ENCODE measurements around the gene CUBN. TPM values are rescaled to one million over a fixed set of nuclear protein-coding genes. Genes with fewer than 3 reads are reported as not detected.
A peak's percentile ranks its signal among the peaks of the same experiment; 100 is the strongest.

Gene CUBN
- total and polyA plus RNA-seq, 4 donors = 5.1 to 10.6 (median 6.4) TPM

DNA sequence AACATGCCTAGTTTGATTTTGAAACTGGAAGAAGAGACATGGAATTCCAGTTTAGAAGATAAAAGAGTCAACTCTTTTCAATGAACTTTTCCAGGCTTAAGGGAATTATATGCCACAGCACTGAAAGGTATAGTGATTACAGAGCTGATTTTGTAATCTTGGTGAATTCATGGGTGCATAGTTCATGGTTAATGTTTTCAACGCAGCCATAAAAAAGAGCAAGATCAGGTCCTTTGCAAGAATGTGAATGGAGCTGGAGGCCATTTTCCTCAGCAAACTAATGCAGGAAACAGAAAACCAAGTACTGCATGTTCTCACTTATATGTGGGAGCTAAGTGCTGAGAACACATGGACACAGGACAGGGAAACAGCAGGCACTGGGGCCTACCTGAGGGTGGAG lies 94.2 kb downstream of the CUBN start:
- H3K4me3 ChIP-seq (ENCODE audit: low read depth, low read length) = no peak overlapping the region
- H3K36me3 ChIP-seq (ENCODE audit: control insufficient read depth, insufficient read depth, low read length) = no peaks in the 10 kb centered on the region
- H3K9me3 ChIP-seq (ENCODE audit: control insufficient read depth, insufficient read depth, low read length) = no peaks in the 10 kb centered on the region
- DNase-seq (ENCODE audit: low read depth in 4 of 6, low spot score in 6 of 6) = no peak
- no CpG with 5 or more reads among the region's 1 CpG for WGBS (ENCODE audit: insufficient coverage)
- no peaks in the 10 kb centered on the region for H3K27me3 ChIP-seq (ENCODE audit: control insufficient read depth, insufficient read depth, low read length)
- H3K4me1 ChIP-seq (ENCODE audit: control insufficient read depth, insufficient read depth, low read length) = no peaks in the 10 kb centered on the region
- no peak overlapping the region for H3K27ac ChIP-seq (ENCODE audit: low read depth, low read length)

- Histone ChIP-seq H3K9me3 (ENCODE audit: control insufficient read depth, insufficient read depth, low read length) (no peaks in the 10 kb centered on the region), H3K4me3 (ENCODE audit: low read depth, low read length) (no peak overlapping the region), H3K27me3 (ENCODE audit: control insufficient read depth, insufficient read depth, low read length) (no peaks in the 10 kb centered on the region), H3K27ac (ENCODE audit: low read depth, low read length) (no peak overlapping the region), H3K4me1 (ENCODE audit: control insufficient read depth, insufficient read depth, low read length) (no peaks in the 10 kb centered on the region), H3K36me3 (ENCODE audit: control insufficient read depth, insufficient read depth, low read length) (no peaks in the 10 kb centered on the region)
- DNase-seq (ENCODE audit: low read depth in 4 of 6, low spot score in 6 of 6) = no peak
- 90% methylated on average over 2 of the region's 7 CpGs for WGBS (ENCODE audit: insufficient coverage)
Observed at GRCh38 chr10:17033529-17034260, 95.9 kb downstream of the CUBN start.

GRCh38 chr10:17031637-17032635 lies 97.7 kb downstream of the CUBN start:
- Histone ChIP-seq H3K4me1 (ENCODE audit: control insufficient read depth, insufficient read depth, low read length) (no peaks in the 10 kb centered on the region), H3K27me3 (ENCODE audit: control insufficient read depth, insufficient read depth, low read length) (no peaks in the 10 kb centered on the region), H3K36me3 (ENCODE audit: control insufficient read depth, insufficient read depth, low read length) (no peaks in the 10 kb centered on the region), H3K27ac (ENCODE audit: low read depth, low read length) (no peak overlapping the region), H3K9me3 (ENCODE audit: control insufficient read depth, insufficient read depth, low read length) (no peaks in the 10 kb centered on the region), H3K4me3 (ENCODE audit: low read depth, low read length) (no peak overlapping the region)
- 78% methylated on average over 11 of the region's 13 CpGs for WGBS (ENCODE audit: insufficient coverage)
- DNase-seq (ENCODE audit: low read depth in 4 of 6, low spot score in 6 of 6) = peak in 1 of 6 donors; percentile 54

DNA sequence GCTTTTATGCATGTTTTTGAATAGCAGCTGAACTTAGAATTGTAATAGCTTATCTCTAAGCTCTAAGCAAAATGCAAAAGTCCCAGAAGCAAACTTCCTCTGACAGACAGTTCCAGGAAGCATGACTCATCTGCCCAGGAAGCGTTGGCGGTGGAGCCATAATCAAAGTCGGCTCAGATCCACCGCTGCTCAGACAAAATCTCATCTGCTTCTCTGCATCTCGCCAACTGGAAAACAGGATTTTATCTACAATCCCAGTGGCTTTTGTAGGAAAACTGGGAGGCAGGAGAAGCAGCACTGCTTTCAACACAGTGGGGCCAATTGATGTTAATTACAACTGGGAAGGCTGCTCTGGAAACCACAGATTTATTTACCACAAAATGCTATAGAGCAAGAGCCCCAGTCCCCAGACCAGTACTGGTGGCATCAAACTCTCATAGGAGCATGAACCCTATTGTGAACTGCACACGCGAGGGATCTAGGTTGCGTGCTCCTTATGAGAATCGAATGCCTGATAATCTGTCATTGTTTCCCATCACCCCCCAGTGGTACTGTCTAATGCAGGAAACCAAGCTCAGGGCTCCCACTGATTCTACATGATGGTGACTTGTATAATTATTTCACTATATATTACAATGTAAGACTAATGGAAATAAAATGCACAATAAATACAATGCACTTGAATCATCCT lies 99.9 kb downstream of the CUBN start:
- Histone ChIP-seq H3K4me1 (ENCODE audit: control insufficient read depth, insufficient read depth, low read length) (peaks cover 4% of the 10 kb centered on the region), H3K36me3 (ENCODE audit: control insufficient read depth, insufficient read depth, low read length) (no peaks in the 10 kb centered on the region), H3K27me3 (ENCODE audit: control insufficient read depth, insufficient read depth, low read length) (no peaks in the 10 kb centered on the region), H3K9me3 (ENCODE audit: control insufficient read depth, insufficient read depth, low read length) (no peaks in the 10 kb centered on the region), H3K4me3 (ENCODE audit: low read depth, low read length) (no peak overlapping the region), H3K27ac (ENCODE audit: low read depth, low read length) (no peak overlapping the region)
- DNase-seq (ENCODE audit: low read depth in 4 of 6, low spot score in 6 of 6) = peak in 2 of 6 donors; percentile 39 to 60
- WGBS (ENCODE audit: insufficient coverage) = 56% methylated on average over 7 of the region's 9 CpGs

- Histone ChIP-seq H3K36me3 (ENCODE audit: control insufficient read depth, insufficient read depth, low read length) (no peaks in the 10 kb centered on the region), H3K4me3 (ENCODE audit: low read depth, low read length) (no peak overlapping the region), H3K9me3 (ENCODE audit: control insufficient read depth, insufficient read depth, low read length) (no peaks in the 10 kb centered on the region), H3K27ac (ENCODE audit: low read depth, low read length) (no peak overlapping the region), H3K4me1 (ENCODE audit: control insufficient read depth, insufficient read depth, low read length) (peaks cover 4% of the 10 kb centered on the region), H3K27me3 (ENCODE audit: control insufficient read depth, insufficient read depth, low read length) (no peaks in the 10 kb centered on the region)
- DNase-seq (ENCODE audit: low read depth in 4 of 6, low spot score in 6 of 6) = no peak
- 67% methylated on average over 1 of the region's 4 CpGs for WGBS (ENCODE audit: insufficient coverage)
Observed at GRCh38 chr10:17029239-17029580, 100.4 kb downstream of the CUBN start.

DNA sequence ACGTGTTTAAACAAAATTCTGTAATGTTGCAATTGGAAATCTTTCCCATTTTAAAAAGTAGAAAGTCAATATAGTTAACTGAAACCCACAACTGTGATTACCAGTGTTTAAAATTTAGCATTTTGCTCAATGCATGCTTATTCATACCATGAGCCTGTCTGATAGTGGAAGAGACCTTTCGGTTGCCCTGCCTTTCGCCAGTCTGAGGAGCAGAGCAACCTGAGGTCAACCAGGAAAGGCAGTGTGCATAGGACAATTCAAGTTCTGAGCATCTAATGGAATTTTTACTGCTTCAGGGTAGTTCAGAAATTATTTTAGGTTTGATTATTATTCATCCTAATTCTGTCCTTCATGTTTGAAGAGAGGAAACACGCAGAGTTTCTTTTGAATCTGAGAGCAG lies 100.8 kb downstream of the CUBN start:
- Histone ChIP-seq H3K27ac (ENCODE audit: low read depth, low read length) (no peak overlapping the region), H3K4me3 (ENCODE audit: low read depth, low read length) (no peak overlapping the region), H3K27me3 (ENCODE audit: control insufficient read depth, insufficient read depth, low read length) (no peaks in the 10 kb centered on the region), H3K36me3 (ENCODE audit: control insufficient read depth, insufficient read depth, low read length) (no peaks in the 10 kb centered on the region), H3K9me3 (ENCODE audit: control insufficient read depth, insufficient read depth, low read length) (no peaks in the 10 kb centered on the region), H3K4me1 (ENCODE audit: control insufficient read depth, insufficient read depth, low read length) (peaks cover 4% of the 10 kb centered on the region)
- WGBS (ENCODE audit: insufficient coverage) = no CpG with 5 or more reads among the region's 4 CpGs
- DNase-seq (ENCODE audit: low read depth in 4 of 6, low spot score in 6 of 6) = no peak

DNA sequence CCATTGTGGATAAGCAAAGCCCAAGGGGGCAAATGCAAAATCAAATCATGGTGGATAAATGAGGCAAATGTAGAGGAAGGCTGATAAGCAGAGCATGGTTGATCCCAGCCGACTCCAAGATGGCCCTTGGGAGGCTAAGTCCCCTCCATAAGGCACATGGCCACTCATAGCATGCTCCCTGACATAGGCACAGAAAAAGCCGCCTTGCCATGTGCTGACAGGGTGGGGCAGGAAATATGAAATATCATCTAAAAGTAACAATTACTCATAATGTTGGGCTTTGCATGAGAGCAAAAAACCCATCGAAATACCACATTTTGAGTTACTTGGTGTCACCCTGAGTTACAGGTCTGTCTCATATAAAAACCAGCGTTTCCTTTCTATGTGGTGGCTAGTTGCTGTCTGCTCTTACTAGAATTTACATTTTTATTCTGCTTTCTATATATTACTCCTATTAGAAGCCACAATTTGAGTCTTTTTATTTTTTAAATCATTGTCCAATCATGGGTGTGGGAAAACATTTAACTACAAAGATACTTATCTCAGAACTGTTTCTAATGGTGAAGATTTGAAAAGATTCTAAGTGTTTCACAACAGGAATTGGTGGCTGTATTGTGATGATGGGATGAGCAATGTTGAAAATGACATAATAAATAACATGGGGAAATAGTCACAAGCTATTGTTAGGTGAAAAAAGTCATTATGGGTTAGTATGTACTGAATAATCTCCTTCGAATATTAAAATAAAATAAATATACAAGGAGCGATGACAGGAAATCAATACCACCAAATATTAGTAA lies 102.7 kb downstream of the CUBN start:
- H3K36me3 ChIP-seq (ENCODE audit: control insufficient read depth, insufficient read depth, low read length) = no peaks in the 10 kb centered on the region
- H3K27ac ChIP-seq (ENCODE audit: low read depth, low read length) = no peak overlapping the region
- no peak for DNase-seq (ENCODE audit: low read depth in 4 of 6, low spot score in 6 of 6)
- 80% methylated on average over 2 of the region's 6 CpGs for WGBS (ENCODE audit: insufficient coverage)
- no peaks in the 10 kb centered on the region for H3K27me3 ChIP-seq (ENCODE audit: control insufficient read depth, insufficient read depth, low read length)
- H3K4me3 ChIP-seq (ENCODE audit: low read depth, low read length) = no peak overlapping the region
- peaks cover 4% of the 10 kb centered on the region for H3K4me1 ChIP-seq (ENCODE audit: control insufficient read depth, insufficient read depth, low read length)
- no peaks in the 10 kb centered on the region for H3K9me3 ChIP-seq (ENCODE audit: control insufficient read depth, insufficient read depth, low read length)

- H3K27me3 ChIP-seq (ENCODE audit: control insufficient read depth, insufficient read depth, low read length) = no peaks in the 10 kb centered on the region
- no peaks in the 10 kb centered on the region for H3K9me3 ChIP-seq (ENCODE audit: control insufficient read depth, insufficient read depth, low read length)
- peak overlapping the region; percentile 58 for H3K27ac ChIP-seq (ENCODE audit: low read depth, low read length)
- no peaks in the 10 kb centered on the region for H3K36me3 ChIP-seq (ENCODE audit: control insufficient read depth, insufficient read depth, low read length)
- H3K4me1 ChIP-seq (ENCODE audit: control insufficient read depth, insufficient read depth, low read length) = peaks cover 4% of the 10 kb centered on the region
- H3K4me3 ChIP-seq (ENCODE audit: low read depth, low read length) = no peak overlapping the region
- 32% methylated on average over 6 of the region's 7 CpGs for WGBS (ENCODE audit: insufficient coverage)
- peak in 3 of 6 donors; percentile 31 to 88 (median 82) for DNase-seq (ENCODE audit: low read depth in 4 of 6, low spot score in 6 of 6)
Observed at GRCh38 chr10:17025444-17026295, 103.9 kb downstream of the CUBN start.
